OCI-LY7 (cell line): ENCODE measurements around the gene ADPRHL1. TPM values are rescaled to one million over a fixed set of nuclear protein-coding genes. Genes with fewer than 3 reads are reported as not detected.
A peak's percentile ranks its signal among the peaks of the same experiment; 100 is the strongest.

Experiments
- BruUV-seq: library from RNA; stranded (reverse); fragments of 400-500 nt; replicated peaks from 2 replicates; lab custom pipeline; 2021; lab: Mats Ljungman, UMichigan
- CTCF ChIA-PET: fragments of 300-600 bp; sonication (Branson Sonifier 250); formaldehyde crosslinking; loops from one replicate; lab custom pipeline; 2022; ENCODE audit warnings: antibody characterized with exemption; ENCODE audit not compliant: unreplicated experiment; lab: Charles Lee
- POLR2A ChIA-PET: fragments of 300-600 bp; sonication (Branson Sonifier 250); formaldehyde crosslinking; loops from one replicate; lab custom pipeline; 2022; ENCODE audit warnings: antibody characterized with exemption; lab: Charles Lee
- DNase-seq: peaks from one replicate; pipeline ENCODE4 v3.0.0-alpha.2; 2015; ENCODE audit warnings: low spot score
- H2AFZ ChIP-seq: fragments of 200-600 bp; sonication (generic), shearing (Covaris generic); 2 replicates; pipeline ENCODE4 v1.6.1; 2014; ENCODE audit warnings: mild to moderate bottlenecking, antibody characterized with exemption, low read length, moderate library complexity
- H3K27ac ChIP-seq: fragments of 200-600 bp; sonication (generic); 2 replicates; pipeline ENCODE4 v1.5.1; 2014; ENCODE audit warnings: mixed run types, low read depth, mild to moderate bottlenecking, moderate library complexity, low read length, inconsistent platforms; ENCODE audit not compliant: poor library complexity, severe bottlenecking
- H3K36me3 ChIP-seq: fragments of 200-600 bp; sonication (generic); 2 replicates; pipeline ENCODE4 v1.6.1; 2014; ENCODE audit warnings: mild to moderate bottlenecking, antibody characterized with exemption, low read length, moderate library complexity, mixed read lengths; ENCODE audit not compliant: insufficient read depth
- H3K4me1 ChIP-seq: fragments of 200-600 bp; sonication (generic); 2 replicates; pipeline ENCODE4 v1.5.1; 2014; ENCODE audit warnings: mild to moderate bottlenecking, low read length; ENCODE audit not compliant: insufficient read depth, poor library complexity, severe bottlenecking
- H3K4me2 ChIP-seq: fragments of 200-600 bp; sonication (generic); 2 replicates; pipeline ENCODE4 v1.6.1; 2014; ENCODE audit warnings: mild to moderate bottlenecking, low read length
- H3K4me3 ChIP-seq: fragments of 200-600 bp; sonication (generic); 2 replicates; pipeline ENCODE4 v1.5.1; 2014; ENCODE audit warnings: mild to moderate bottlenecking, low read depth, low read length; ENCODE audit not compliant: poor library complexity, severe bottlenecking
- H3K79me2 ChIP-seq: fragments of 200-600 bp; sonication (generic); 2 replicates; pipeline ENCODE4 v1.6.1; 2016; ENCODE audit warnings: low read depth, mild to moderate bottlenecking, low read length, moderate library complexity, mixed read lengths; ENCODE audit not compliant: insufficient read depth
- H3K9me2 ChIP-seq: fragments of 200-600 bp; sonication (generic); 2 replicates; pipeline ENCODE4 v1.6.1; 2016; ENCODE audit warnings: mild to moderate bottlenecking, low read length, mixed read lengths; ENCODE audit not compliant: insufficient read depth
- H3K9me3 ChIP-seq: fragments of 200-600 bp; sonication (generic); 2 replicates; pipeline ENCODE4 v1.6.1; 2014; ENCODE audit warnings: mild to moderate bottlenecking, mixed run types, low read length, mixed read lengths
- H4K20me1 ChIP-seq: fragments of 200-600 bp; sonication (generic); 2 replicates; pipeline ENCODE4 v1.6.1; 2014; ENCODE audit warnings: mild to moderate bottlenecking, antibody characterized with exemption, low read length, moderate library complexity, mixed read lengths; ENCODE audit not compliant: insufficient read depth
- EZH2phosphoT487 ChIP-seq: fragments of 200-600 bp; sonication (generic); IDR thresholded peaks from 2 replicates; pipeline ENCODE4 v1.6.1; 2018; ENCODE audit warnings: low read depth, borderline replicate concordance, mild to moderate bottlenecking, mixed run types, antibody characterized with exemption, low read length, moderate library complexity, mixed read lengths
- intact Hi-C: fragments of 100-400 bp; cut with micrococcal nuclease; formaldehyde crosslinking; loops from one replicate; pipeline ENCODE4 v1.10.0; 2022; ENCODE audit not compliant: unreplicated experiment
- total RNA-seq, 2 experiments: library from RNA; depleted of rRNA in 1 of 2; stranded (reverse); fragments of >200 nt in 1 of 2; shearing (Covaris generic) in 1 of 2; gene quantifications; 2 replicates each; pipeline ENCODE4 v1.2.3, GENCODE V29; 2014 to 2022
- TF ChIP-seq, protein P1 (sequence below): fragments of 200-600 bp; sonication (generic); conservative IDR thresholded peaks from 2 replicates; pipeline ENCODE4 v1.5.1; 2014; ENCODE audit warnings: mild to moderate bottlenecking, antibody characterized with exemption, low read length, moderate library complexity, mixed read lengths

Gene ADPRHL1
- total RNA-seq, 2 experiments from 2014 or later = 2.5 to 6.2 TPM

DNA sequence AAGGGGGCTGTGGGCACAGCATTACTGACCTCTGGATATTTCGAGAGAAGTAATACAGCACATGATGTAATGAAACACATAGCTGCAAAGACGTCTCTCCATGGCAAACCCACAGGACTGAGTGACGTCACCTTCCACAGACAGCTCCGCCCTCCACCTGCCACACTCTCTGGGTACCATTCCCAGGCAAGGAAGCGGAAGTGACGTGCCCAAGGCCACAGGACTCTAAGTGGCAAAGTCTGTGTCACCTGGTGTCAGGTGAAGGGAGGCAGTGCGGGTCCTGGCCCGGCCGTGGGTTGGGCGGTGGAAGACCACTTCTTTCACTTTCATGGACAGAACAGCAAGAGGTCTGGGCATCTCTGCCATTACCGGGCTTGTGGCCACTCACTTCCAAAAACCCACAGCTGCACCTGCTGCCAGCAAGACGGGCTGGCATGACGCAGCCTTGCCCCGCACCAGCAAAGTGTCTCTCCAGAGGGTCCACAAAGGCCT is 6.8 kb upstream of the ADPRHL1 start:
- POLR2A ChIA-PET = no interaction called here
- no peaks in the 10 kb centered on the region for H3K4me1 ChIP-seq
- no peaks in the 10 kb centered on the region for H3K9me2 ChIP-seq
- TF ChIP-seq, protein P1, sequence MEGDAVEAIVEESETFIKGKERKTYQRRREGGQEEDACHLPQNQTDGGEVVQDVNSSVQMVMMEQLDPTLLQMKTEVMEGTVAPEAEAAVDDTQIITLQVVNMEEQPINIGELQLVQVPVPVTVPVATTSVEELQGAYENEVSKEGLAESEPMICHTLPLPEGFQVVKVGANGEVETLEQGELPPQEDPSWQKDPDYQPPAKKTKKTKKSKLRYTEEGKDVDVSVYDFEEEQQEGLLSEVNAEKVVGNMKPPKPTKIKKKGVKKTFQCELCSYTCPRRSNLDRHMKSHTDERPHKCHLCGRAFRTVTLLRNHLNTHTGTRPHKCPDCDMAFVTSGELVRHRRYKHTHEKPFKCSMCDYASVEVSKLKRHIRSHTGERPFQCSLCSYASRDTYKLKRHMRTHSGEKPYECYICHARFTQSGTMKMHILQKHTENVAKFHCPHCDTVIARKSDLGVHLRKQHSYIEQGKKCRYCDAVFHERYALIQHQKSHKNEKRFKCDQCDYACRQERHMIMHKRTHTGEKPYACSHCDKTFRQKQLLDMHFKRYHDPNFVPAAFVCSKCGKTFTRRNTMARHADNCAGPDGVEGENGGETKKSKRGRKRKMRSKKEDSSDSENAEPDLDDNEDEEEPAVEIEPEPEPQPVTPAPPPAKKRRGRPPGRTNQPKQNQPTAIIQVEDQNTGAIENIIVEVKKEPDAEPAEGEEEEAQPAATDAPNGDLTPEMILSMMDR = no peak
- TF ChIP-seq EZH2phosphoT487 = no peak
- no peaks in the 10 kb centered on the region for H3K79me2 ChIP-seq
- H2AFZ ChIP-seq = no peak overlapping the region
- no peak for DNase-seq
- no peaks in the 10 kb centered on the region for H4K20me1 ChIP-seq
- CTCF ChIA-PET = no interaction called here
- peaks cover 18% of the 10 kb centered on the region for H3K36me3 ChIP-seq
- BruUV-seq = no TSS peak
- intact Hi-C loops = no loop called here
- no peak overlapping the region for H3K4me3 ChIP-seq
- no peak overlapping the region for H3K4me2 ChIP-seq
- H3K27ac ChIP-seq = no peak overlapping the region
- no peaks in the 10 kb centered on the region for H3K9me3 ChIP-seq

DNA sequence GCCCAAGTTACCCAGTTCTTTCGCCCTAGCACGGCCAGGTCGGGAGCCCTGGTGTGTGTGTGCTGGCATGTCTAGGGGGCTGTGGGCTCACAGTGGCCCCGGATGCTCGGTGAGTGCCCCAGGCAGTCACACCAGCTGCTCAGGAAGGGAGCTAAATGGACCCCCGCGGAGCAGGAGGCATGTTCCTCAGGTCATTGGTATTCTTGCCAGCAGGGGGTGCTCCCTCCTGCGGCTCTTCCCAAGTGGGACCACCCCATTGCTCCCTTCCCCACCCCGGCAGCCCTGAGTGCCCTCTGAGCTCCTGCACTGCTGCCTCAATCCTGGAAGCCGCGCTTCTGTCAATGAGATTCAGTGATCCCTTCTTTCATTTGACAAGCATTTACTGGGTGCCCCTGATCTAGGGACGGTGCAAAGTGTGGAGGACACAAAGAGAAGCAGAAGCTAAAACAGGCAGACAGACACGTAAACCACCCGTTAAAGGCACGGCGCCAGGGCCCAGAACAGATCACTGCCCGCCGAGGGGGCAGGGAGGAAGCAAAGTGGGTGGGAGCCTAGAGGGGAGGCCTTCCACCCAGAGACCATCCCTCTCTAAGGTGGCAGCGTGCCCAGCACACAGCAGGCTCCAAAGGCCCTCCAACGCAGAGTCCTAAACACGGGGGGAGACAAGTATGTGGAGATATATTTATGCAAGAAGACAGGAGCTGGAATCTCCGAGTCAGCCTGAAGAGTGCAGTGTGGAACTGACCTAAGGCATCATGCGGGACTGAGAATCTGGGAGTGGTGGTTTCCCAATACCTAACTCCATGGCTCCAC is 5.2 kb upstream of the ADPRHL1 start:
- Histone ChIP-seq H3K79me2 (no peaks in the 10 kb centered on the region), H3K27ac (no peak overlapping the region), H3K9me2 (no peaks in the 10 kb centered on the region), H3K9me3 (no peaks in the 10 kb centered on the region), H3K4me3 (no peak overlapping the region), H2AFZ (no peak overlapping the region), H3K4me2 (no peak overlapping the region), H4K20me1 (no peaks in the 10 kb centered on the region), H3K36me3 (peaks cover 18% of the 10 kb centered on the region), H3K4me1 (no peaks in the 10 kb centered on the region)
- intact Hi-C loops = loop anchor here (1.0 kb wide), 1 partner anchor 104 kb away; no protein-coding TSS in a partner anchor
- no peak for DNase-seq
- CTCF ChIA-PET = no interaction called here
- no TSS peak for BruUV-seq
- no peak for TF ChIP-seq EZH2phosphoT487
- TF ChIP-seq, protein P1 = peak; percentile 47
- POLR2A ChIA-PET = no interaction called here

DNA sequence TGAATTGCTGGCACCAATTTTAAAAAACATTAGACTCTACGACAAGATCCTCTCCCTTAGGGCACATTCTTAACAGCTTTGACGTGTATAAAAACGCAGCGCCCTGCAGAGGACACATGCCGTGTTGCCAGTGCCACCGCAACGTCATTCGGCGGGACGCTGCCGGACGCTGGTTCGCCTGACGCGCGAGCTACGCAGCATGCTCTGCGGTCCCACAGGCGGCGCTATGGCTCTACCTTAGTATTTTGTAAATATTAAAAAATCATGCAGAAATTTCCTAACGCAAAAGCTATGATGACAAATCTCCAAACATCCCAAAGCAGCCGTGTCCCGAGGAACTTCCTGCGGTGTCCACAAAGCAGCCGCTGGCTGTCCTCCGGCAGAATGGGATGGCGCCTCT is 4.2 kb upstream of the ADPRHL1 start:
- BruUV-seq = no TSS peak
- DNase-seq = no peak
- no peaks in the 10 kb centered on the region for H3K9me3 ChIP-seq
- TF ChIP-seq EZH2phosphoT487 = no peak
- TF ChIP-seq, protein P1 = no peak
- no peaks in the 10 kb centered on the region for H3K79me2 ChIP-seq
- H3K36me3 ChIP-seq = peaks cover 18% of the 10 kb centered on the region
- intact Hi-C loops = no loop called here
- H3K4me1 ChIP-seq = no peaks in the 10 kb centered on the region
- H3K9me2 ChIP-seq = no peaks in the 10 kb centered on the region
- no peak overlapping the region for H2AFZ ChIP-seq
- H3K4me2 ChIP-seq = no peak overlapping the region
- POLR2A ChIA-PET = no interaction called here
- H4K20me1 ChIP-seq = no peaks in the 10 kb centered on the region
- CTCF ChIA-PET = no interaction called here
- no peak overlapping the region for H3K4me3 ChIP-seq
- H3K27ac ChIP-seq = no peak overlapping the region
